Measurements from ENCODE around the gene PROX1. TPM values are rescaled to one million over a fixed set of nuclear protein-coding genes. Genes with fewer than 3 reads are reported as not detected.
A peak's percentile ranks its signal among the peaks of the same experiment; 100 is the strongest.

The PROX1 gene
- total RNA-seq, 4 donors from 2014 or later, result 1.9 to 3.2 (median 2.5) TPM

- 8 to 15% methylated on average over 15 to 31 of the region's 48 CpGs for WGBS, 2 donors (ENCODE audit: low coverage in 1 of 2)
- ATAC-seq, result no peak
- Histone ChIP-seq H3K4me1 (peaks cover 0 to 22% (median 11%) of the 10 kb centered on the region in 3 donors), H3K27me3 (peaks cover 85% of the 10 kb centered on the region), H3K36me3 (no peaks in the 10 kb centered on the region), H3K27ac (no peak overlapping the region), H3K4me3 (no peak overlapping the region), H3K9me3 (no peaks in the 10 kb centered on the region)
- no peak for TF ChIP-seq CTCF (IDR thresholded peaks at IDR 0.05)
Measured at GRCh38 chr1:213979751-213980586, 7.8 kb upstream of the PROX1 start.

GRCh38 chr1:213980906-213981305 is 6.9 kb upstream of the PROX1 start:
- Histone ChIP-seq H3K36me3 (no peaks in the 10 kb centered on the region), H3K4me3 (no peak overlapping the region), H3K4me1 (peaks cover 0 to 31% (median 17%) of the 10 kb centered on the region in 3 donors), H3K27me3 (peaks cover 94% of the 10 kb centered on the region), H3K27ac (no peak overlapping the region), H3K9me3 (no peaks in the 10 kb centered on the region)
- 78 to 83% methylated on average over 4 of the region's 4 CpGs for WGBS, 2 donors (ENCODE audit: low coverage in 1 of 2)
- ATAC-seq, result no peak
- no peak for TF ChIP-seq CTCF (IDR thresholded peaks at IDR 0.05)
- TF ChIP-seq POLR2A (IDR thresholded peaks at IDR 0.05), result no peak
- no peak for TF ChIP-seq POLR2AphosphoS5 (IDR thresholded peaks at IDR 0.05)
- no peak for TF ChIP-seq EP300 (IDR thresholded peaks at IDR 0.05)

GRCh38 chr1:213982289-213982671 is 5.5 kb upstream of the PROX1 start:
- TF ChIP-seq POLR2AphosphoS5 (IDR thresholded peaks at IDR 0.05) (no peak), POLR2A (IDR thresholded peaks at IDR 0.05) (no peak), EP300 (IDR thresholded peaks at IDR 0.05) (no peak), CTCF (IDR thresholded peaks at IDR 0.05) (no peak)
- Histone ChIP-seq H3K36me3 (no peaks in the 10 kb centered on the region), H3K4me3 (peak overlapping the region in 1 of 2 donors; percentile 42), H3K4me1 (peaks cover 0 to 45% (median 17%) of the 10 kb centered on the region in 3 donors), H3K27ac (no peak overlapping the region), H3K9me3 (no peaks in the 10 kb centered on the region), H3K27me3 (peaks cover 99% of the 10 kb centered on the region)
- no peak for ATAC-seq
- 21 to 26% methylated on average over 6 to 8 of the region's 8 CpGs for WGBS, 2 donors (ENCODE audit: low coverage in 1 of 2)

GRCh38 chr1:213982672-213983492 is 4.9 kb upstream of the PROX1 start:
- Histone ChIP-seq H3K27me3 (peaks cover 93% of the 10 kb centered on the region), H3K27ac (no peak overlapping the region)

More at GRCh38 chr1:213982672-213983492, 4.9 kb upstream of the PROX1 start:
- WGBS, 2 donors (ENCODE audit: low coverage in 1 of 2), result 0 to 4% methylated on average over 8 to 13 of the region's 79 CpGs
- peaks cover 0 to 48% (median 17%) of the 10 kb centered on the region in 3 donors for H3K4me1 ChIP-seq
- peak overlapping the region in 1 of 2 donors; percentile 42 for H3K4me3 ChIP-seq
- ATAC-seq, result peak; percentile 20
- H3K36me3 ChIP-seq, result no peaks in the 10 kb centered on the region
- no peaks in the 10 kb centered on the region for H3K9me3 ChIP-seq
- TF ChIP-seq POLR2A (IDR thresholded peaks at IDR 0.05) (no peak), POLR2AphosphoS5 (IDR thresholded peaks at IDR 0.05) (no peak), EP300 (IDR thresholded peaks at IDR 0.05) (no peak), CTCF (IDR thresholded peaks at IDR 0.05) (no peak)
